DMS114 treated with DMSO at 0.1 percent for 48 hours (cell line): ENCODE results near the gene DELE1.
"Not testable (repeated sequence)": the region's sequence is repeated elsewhere in the genome, so short reads cannot be mapped to it uniquely, and the experiment has no call there.

Source experiments
- DNase-seq: peaks from one replicate; lab custom pipeline; 2025; ENCODE audit not compliant: unreplicated experiment; lab: John Stamatoyannopoulos, UW

The DELE1 gene

GRCh38 chr5:141889282-141889871 lies 34.3 kb upstream of the DELE1 start:
- DNase-seq, result peak; percentile 44

- not testable (repeated sequence) for DNase-seq
Observed at GRCh38 chr5:141890429-141890828, 33.2 kb upstream of the DELE1 start.

GRCh38 chr5:141897425-141897824 lies 26.2 kb upstream of the DELE1 start:
- DNase-seq, result no peak

GRCh38 chr5:141898448-141899049 lies 25.1 kb upstream of the DELE1 start:
- no peak for DNase-seq

GRCh38 chr5:141902015-141902814 lies 21.5 kb upstream of the DELE1 start:
- no peak for DNase-seq

GRCh38 chr5:141903261-141903660 lies 20.4 kb upstream of the DELE1 start:
- DNase-seq, result no peak

- no peak for DNase-seq
Observed at GRCh38 chr5:141904551-141904950, 19.1 kb upstream of the DELE1 start.

- no peak for DNase-seq
Observed at GRCh38 chr5:141906517-141906916, 17.2 kb upstream of the DELE1 start.

- DNase-seq, result no peak
Observed at GRCh38 chr5:141906972-141907371, 16.7 kb upstream of the DELE1 start.

- no peak for DNase-seq
Observed at GRCh38 chr5:141908796-141909195, 14.9 kb upstream of the DELE1 start.

GRCh38 chr5:141909212-141909611 lies 14.5 kb upstream of the DELE1 start:
- no peak for DNase-seq

GRCh38 chr5:141910271-141910673 lies 13.4 kb upstream of the DELE1 start:
- DNase-seq, result no peak

GRCh38 chr5:141913560-141914198 lies 10.0 kb upstream of the DELE1 start:
- DNase-seq, result no peak

GRCh38 chr5:141914199-141914743 lies 9.4 kb upstream of the DELE1 start:
- DNase-seq, result peak; percentile 9

GRCh38 chr5:141914797-141915196 lies 8.9 kb upstream of the DELE1 start:
- no peak for DNase-seq

GRCh38 chr5:141915881-141916336 lies 7.8 kb upstream of the DELE1 start:
- no peak for DNase-seq

- DNase-seq, result no peak
Observed at GRCh38 chr5:141916522-141916921, 7.1 kb upstream of the DELE1 start.

- no peak for DNase-seq
Observed at GRCh38 chr5:141917760-141918159, 5.9 kb upstream of the DELE1 start.

GRCh38 chr5:141919218-141920119 lies 4.2 kb upstream of the DELE1 start:
- DNase-seq, result no peak

GRCh38 chr5:141920771-141921170 lies 2.9 kb upstream of the DELE1 start:
- no peak for DNase-seq
